ENCODE results near the gene DEXI. TPM values are rescaled to one million over a fixed set of nuclear protein-coding genes. Genes with fewer than 3 reads are reported as not detected.

DEXI gene
- total and polyA plus RNA-seq, 2 of the 4 experiments (the other 2 are of a cell fraction), result 43.7 to 63.6 TPM

DNA sequence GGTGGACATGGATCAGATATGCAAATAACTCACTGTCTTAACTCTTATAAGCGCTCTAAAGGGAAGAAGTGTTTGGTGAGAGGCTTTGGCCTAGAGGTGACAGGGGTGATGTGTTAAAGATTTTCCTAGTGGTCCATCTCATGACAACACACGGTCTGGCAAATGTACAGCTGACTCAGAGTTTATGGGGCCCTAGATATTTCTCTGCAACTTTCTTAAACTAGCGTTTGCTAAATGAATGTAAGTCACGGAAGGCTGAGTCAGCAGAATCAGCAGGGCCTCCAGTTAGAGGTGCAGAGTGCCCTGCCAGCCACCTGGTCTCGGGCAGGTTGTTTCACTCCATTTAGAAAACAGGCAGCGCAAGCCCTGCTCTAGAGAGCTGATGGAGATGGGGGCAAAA, 42.2 kb upstream of the DEXI start:
- dilution Hi-C loops (cut with HindIII; ENCODE audit: low sequenced_read_pairs, unreplicated experiment), result no loop called here
- intact Hi-C loops (cut with micrococcal nuclease), result loop anchor here (1.0 kb wide), 1 partner anchor 48 kb away; no protein-coding TSS in a partner anchor
- peak overlapping the region; percentile 4 to 62; a peak in 2 of 4 replicates for H4K8ac ChIP-seq (ENCODE audit: low read depth in 2 of 2, low read length in 2 of 2)
- no peak overlapping the region for H3K4me3 ChIP-seq (ENCODE audit: insufficient read depth, low read depth, low read length)
- no peaks in the 10 kb centered on the region for H3K27me3 ChIP-seq (ENCODE audit: control insufficient read depth, insufficient read depth, low read length)
- no peak overlapping the region for H3K9ac ChIP-seq (ENCODE audit: low read depth, low read length)
- no peaks in the 10 kb centered on the region for H4K20me1 ChIP-seq (ENCODE audit: insufficient read depth, low read length)
- H3K4ac ChIP-seq (ENCODE audit: low read depth, low read length), result peak overlapping the region; percentile 89
- no peak overlapping the region for H2AFZ ChIP-seq (replicated peaks; ENCODE audit: low read length, poor library complexity)
- H2BK15ac ChIP-seq (ENCODE audit: low read depth, low read length), result peak overlapping the region; percentile 1; the same call in 1 of the 3 replicates
- H2BK20ac ChIP-seq (ENCODE audit: low read depth, low read length), result peak overlapping the region; percentile 61; the same call in 1 of the 2 replicates
- ATAC-seq (ENCODE audit: low read depth) (peak; percentile 76), DNase-seq (peak; percentile 93)
- POLR2A ChIA-PET (ENCODE audit: unreplicated experiment), result interaction anchor here (0.8 kb wide), 1 partner anchor 271 kb away, joined by 9 read pairs; the partner anchor contains the start of gene SOCS1
- H3K27ac ChIP-seq (ENCODE audit: insufficient read depth, low read length), result peak overlapping the region; percentile 87; the same call in 1 of the 2 replicates
- peaks cover 6 to 33% of the 10 kb centered on the region in 2 experiments; a peak in 2 of 4 replicates for H3K79me1 ChIP-seq (ENCODE audit: low read depth in 1 of 2, low read length in 2 of 2)
- in situ Hi-C loops (cut with MboI; ENCODE audit: low sequenced_read_pairs), result loop anchor here (10.0 kb wide), 1 partner anchor 110 kb away; no protein-coding TSS in a partner anchor
- H2BK5ac ChIP-seq (ENCODE audit: low read depth, low read length, poor library complexity, severe bottlenecking), result peak overlapping the region; percentile 58
- CTCF ChIA-PET, result interaction anchor here (0.5 to 2.5 kb wide), 2 partner anchors 122 to 271 kb away, joined by 3 to 14 read pairs; partner anchors contain the start of gene SOCS1
- H3K18ac ChIP-seq (ENCODE audit: low read depth, low read length), result peak overlapping the region; percentile 66
- H2AK5ac ChIP-seq (ENCODE audit: low read depth, low read length), result peak overlapping the region; percentile 85; the same call in 1 of the 2 replicates
- H3K9me3 ChIP-seq (ENCODE audit: control insufficient read depth, insufficient read depth, low read length), result no peaks in the 10 kb centered on the region
- H3K4me2 ChIP-seq (ENCODE audit: low read depth, low read length), result peak overlapping the region; percentile 16; the same call in 1 of the 2 replicates
- H3K14ac ChIP-seq (replicated peaks; ENCODE audit: low read depth, low read length), result peak overlapping the region; percentile 74; the same call in 1 of the 2 replicates
- H4K5ac ChIP-seq (ENCODE audit: low read depth, low read length), result peak overlapping the region; percentile 85
- peaks cover 21% of the 10 kb centered on the region for H3K4me1 ChIP-seq (ENCODE audit: control insufficient read depth, insufficient read depth, low read length)
- H3K9me1 ChIP-seq (ENCODE audit: insufficient read depth, low read length), result peaks cover 26% of the 10 kb centered on the region
- peak overlapping the region; percentile 67; the same call in 1 of the 2 replicates for H4K91ac ChIP-seq (ENCODE audit: insufficient read depth, low read depth, low read length)
- no peak overlapping the region for H3K56ac ChIP-seq (ENCODE audit: extremely low read depth, insufficient read depth, low read length)
- H2AK9ac ChIP-seq (replicated peaks; ENCODE audit: low read depth, low read length, poor library complexity), result no peak overlapping the region
- H3K36me3 ChIP-seq (ENCODE audit: control insufficient read depth, insufficient read depth, low read length), result peaks cover 10% of the 10 kb centered on the region
- WGBS, 2 experiments (ENCODE audit: extremely low coverage in 2 of 2, insufficient read length in 1 of 2), result 100% methylated on average over 1 of the region's 6 CpGs; no CpG with 5 or more reads in 1 of the 2 experiments
- peak overlapping the region; percentile 67 for H2BK120ac ChIP-seq (ENCODE audit: low read depth, low read length)
- BruUV-seq (replicated peaks), result no TSS peak
- peak overlapping the region; percentile 4; the same call in 1 of the 2 replicates for H3K23ac ChIP-seq (ENCODE audit: low read depth, low read length)
- TF ChIP-seq RAD21 (IDR thresholded peaks at IDR 0.05; ENCODE audit: low read length), result no peak
- no peak for TF ChIP-seq SMC3 (IDR thresholded peaks at IDR 0.05; ENCODE audit: low read depth, low read length)
- TF ChIP-seq POLR2A (IDR thresholded peaks at IDR 0.05; ENCODE audit: low read depth, low read length), result no peak
- TF ChIP-seq CEBPB (IDR thresholded peaks at IDR 0.05; ENCODE audit: low read depth, low read length), result peak; percentile 42; the same call in 1 of the 2 replicates
- TF ChIP-seq RCOR1 (IDR thresholded peaks at IDR 0.05; ENCODE audit: insufficient replicate concordance, low read length), result no peak
- peak; percentile 60; the same call in 1 of the 2 replicates for TF ChIP-seq FOS (IDR thresholded peaks at IDR 0.05; ENCODE audit: low read depth, low read length)
- TF ChIP-seq MAZ (IDR thresholded peaks at IDR 0.05; ENCODE audit: borderline replicate concordance, low read depth, low read length), result no peak
- TF ChIP-seq USF2 (IDR thresholded peaks at IDR 0.05; ENCODE audit: low read depth, low read length), result no peak
- TF ChIP-seq CHD1 (IDR thresholded peaks at IDR 0.05; ENCODE audit: low read depth, low read length), result no peak
- no peak for TF ChIP-seq ELK1 (IDR thresholded peaks at IDR 0.05; ENCODE audit: borderline replicate concordance, low read depth, low read length)
- peak; percentile 100 for TF ChIP-seq MAFK (IDR thresholded peaks at IDR 0.05; ENCODE audit: low read depth, low read length)
- no peak for TF ChIP-seq CTCF (conservative IDR thresholded peaks at IDR 0.05; ENCODE audit: low read depth, low read length)
- TF ChIP-seq NFE2L2 (IDR thresholded peaks at IDR 0.05; ENCODE audit: low read depth, low read length), result peak; percentile 69; the same call in 1 of the 2 replicates
- TF ChIP-seq BHLHE40 (IDR thresholded peaks at IDR 0.05; ENCODE audit: low read depth, low read length), result no peak
- no peak for TF ChIP-seq MXI1 (IDR thresholded peaks at IDR 0.05; ENCODE audit: borderline replicate concordance, low read depth, low read length)
